Measurements from ENCODE around the gene IPCEF1. TPM values are rescaled to one million over a fixed set of nuclear protein-coding genes. Genes with fewer than 3 reads are reported as not detected.

IPCEF1 gene
- polyA plus RNA-seq, 2 of the 4 experiments (the other 2 are of a cell fraction): 0.01 TPM; not detected in 1

- 46% methylated on average over 1 of the region's 1 CpG for WGBS (ENCODE audit: missing lambda C conversion rate)
- CTCF ChIA-PET: no interaction called here
- FAIRE-seq (no peak), ATAC-seq (no peak), DNase-seq (ENCODE audit: low read depth in 1 of 2, low spot score in 1 of 2) (no peak)
- H3K4me1 ChIP-seq: no peaks in the 10 kb centered on the region
- no peak overlapping the region for H3K4me3 ChIP-seq
- POLR2A ChIA-PET: no interaction called here
- no peaks in the 10 kb centered on the region for H3K9me3 ChIP-seq
- H3K27ac ChIP-seq: no peak overlapping the region
- TF ChIP-seq KDM1A (IDR thresholded peaks at IDR 0.05; ENCODE audit: low read depth) (no peak), CHD4 (IDR thresholded peaks at IDR 0.05; ENCODE audit: borderline replicate concordance) (no peak), HMGXB4 (CRISPR knock-in tag; IDR thresholded peaks at IDR 0.05; ENCODE audit: borderline replicate concordance) (no peak), HOXA7 (CRISPR knock-in tag; IDR thresholded peaks at IDR 0.05) (no peak), EP300 (IDR thresholded peaks at IDR 0.05) (no peak), USF2 (IDR thresholded peaks at IDR 0.05) (no peak), BHLHE40 (IDR thresholded peaks at IDR 0.05; ENCODE audit: low read depth, low read length) (no peak), POLR2AphosphoS2 (conservative IDR thresholded peaks at IDR 0.05; ENCODE audit: low read length) (no peak), PBX3 (IDR thresholded peaks at IDR 0.05) (no peak), ZNF302 (CRISPR knock-in tag; IDR thresholded peaks at IDR 0.05) (no peak), CBX8 (IDR thresholded peaks at IDR 0.05) (no peak), RAD21 (conservative IDR thresholded peaks at IDR 0.05 in 1 of 2, IDR thresholded peaks at IDR 0.05 in 1 of 2) (no peak), HDAC2 (IDR thresholded peaks at IDR 0.05) (no peak)
- no peak overlapping the region for H3K4me2 ChIP-seq
These were observed 70.8 kb downstream of the IPCEF1 start for GRCh38 chr6:154285826-154286225.

- ATAC-seq (no peak), DNase-seq (ENCODE audit: low read depth in 1 of 2, low spot score in 1 of 2) (no peak), FAIRE-seq (no peak)
- no peak overlapping the region for H3K4me2 ChIP-seq
- ChIA-PET CTCF (no interaction called here), POLR2A (no interaction called here)
- H3K4me3 ChIP-seq: no peak overlapping the region
- WGBS (ENCODE audit: missing lambda C conversion rate): 76% methylated on average over 7 of the region's 7 CpGs
- no peaks in the 10 kb centered on the region for H3K4me1 ChIP-seq
- TF ChIP-seq FOXS1 (CRISPR knock-in tag; IDR thresholded peaks at IDR 0.05) (no peak), ZFP36 (IDR thresholded peaks at IDR 0.05; ENCODE audit: borderline replicate concordance, partially characterized antibody) (no peak), ESRRA (IDR thresholded peaks at IDR 0.05; ENCODE audit: borderline replicate concordance, low read length) (no peak), NPAS2 (CRISPR knock-in tag; IDR thresholded peaks at IDR 0.05; ENCODE audit: borderline replicate concordance) (no peak), MAFK (IDR thresholded peaks at IDR 0.05; ENCODE audit: partially characterized antibody) (no peak), HDAC2 (IDR thresholded peaks at IDR 0.05) (no peak), RAD21 (conservative IDR thresholded peaks at IDR 0.05 in 1 of 2, IDR thresholded peaks at IDR 0.05 in 1 of 2) (no peak), RCOR1 (IDR thresholded peaks at IDR 0.05; ENCODE audit: low read depth, low read length) (no peak), BCL3 (IDR thresholded peaks at IDR 0.05) (no peak), CHD2 (IDR thresholded peaks at IDR 0.05; ENCODE audit: low read length, partially characterized antibody) (no peak), RARB (CRISPR knock-in tag; IDR thresholded peaks at IDR 0.05) (no peak), NFE2L2 (conservative IDR thresholded peaks at IDR 0.05; ENCODE audit: low read length) (no peak), MAZ (IDR thresholded peaks at IDR 0.05; ENCODE audit: borderline replicate concordance, low read depth, low read length) (no peak), GATA3 (IDR thresholded peaks at IDR 0.05; ENCODE audit: borderline replicate concordance) (no peak), CHD4 (IDR thresholded peaks at IDR 0.05; ENCODE audit: borderline replicate concordance) (no peak), ZNF302 (CRISPR knock-in tag; IDR thresholded peaks at IDR 0.05) (no peak), EP300 (IDR thresholded peaks at IDR 0.05) (no peak), HOXB13 (CRISPR knock-in tag; IDR thresholded peaks at IDR 0.05; ENCODE audit: low read depth) (no peak), ELK1 (IDR thresholded peaks at IDR 0.05; ENCODE audit: low read depth, low read length) (no peak), BHLHE40 (IDR thresholded peaks at IDR 0.05; ENCODE audit: low read depth, low read length) (no peak)
- no peaks in the 10 kb centered on the region for H3K9me3 ChIP-seq
- H3K27ac ChIP-seq: no peak overlapping the region
These were observed 72.2 kb downstream of the IPCEF1 start for GRCh38 chr6:154284313-154284853.
